GM19240 (cell line): Measurements from ENCODE around the gene RIT2.
"Not testable (repeated sequence)": the region's sequence is repeated elsewhere in the genome, so short reads cannot be mapped to it uniquely, and the experiment has no call there.

ENCODE experiments used
- DNase-seq: peaks from one replicate; pipeline ENCODE4 v3.0.0; 2011; ENCODE audit warnings: low spot score; ENCODE audit not compliant: insufficient read length

Gene RIT2

DNA sequence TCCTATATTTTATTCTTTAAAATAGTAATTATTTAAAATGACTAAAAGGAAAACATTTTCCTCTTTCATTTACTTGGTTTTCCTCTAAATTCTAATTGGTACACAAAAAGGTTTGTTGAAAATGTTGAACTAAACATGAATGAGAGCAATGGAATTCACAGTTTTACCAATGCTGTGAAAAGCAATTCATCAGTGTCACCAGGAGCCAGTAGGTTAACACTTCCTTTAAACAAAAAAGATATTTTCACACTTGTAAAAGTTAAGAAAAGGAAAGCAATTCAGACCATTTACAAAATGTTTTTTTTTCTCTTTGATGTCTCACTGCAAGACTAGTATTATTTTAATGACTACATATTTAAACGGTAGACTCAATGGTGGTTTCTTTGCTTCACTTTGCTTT, 341.6 kb downstream of the RIT2 start:
- no peak for DNase-seq

DNA sequence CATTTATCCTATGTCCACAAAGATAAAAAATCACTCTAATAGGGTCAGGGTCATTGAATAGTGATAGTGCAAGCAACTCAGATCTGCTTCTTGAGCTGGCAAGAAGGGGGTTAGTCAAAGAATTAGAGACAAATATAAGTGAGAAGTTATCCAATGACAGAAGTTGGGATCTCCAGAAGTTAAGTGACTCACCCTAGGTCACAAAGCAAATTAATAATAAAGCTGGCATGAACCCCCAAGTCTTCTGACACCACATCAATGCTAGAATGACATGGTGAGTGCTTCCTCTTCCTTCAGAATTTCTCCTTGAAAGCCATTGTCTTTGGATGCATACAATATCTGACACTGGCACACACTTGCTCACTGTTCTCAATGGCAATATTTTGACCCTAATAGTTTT, 343.5 kb downstream of the RIT2 start:
- no peak for DNase-seq

- DNase-seq, result no peak
These were observed 350.2 kb downstream of the RIT2 start for GRCh38 chr18:42765302-42765701.

DNA sequence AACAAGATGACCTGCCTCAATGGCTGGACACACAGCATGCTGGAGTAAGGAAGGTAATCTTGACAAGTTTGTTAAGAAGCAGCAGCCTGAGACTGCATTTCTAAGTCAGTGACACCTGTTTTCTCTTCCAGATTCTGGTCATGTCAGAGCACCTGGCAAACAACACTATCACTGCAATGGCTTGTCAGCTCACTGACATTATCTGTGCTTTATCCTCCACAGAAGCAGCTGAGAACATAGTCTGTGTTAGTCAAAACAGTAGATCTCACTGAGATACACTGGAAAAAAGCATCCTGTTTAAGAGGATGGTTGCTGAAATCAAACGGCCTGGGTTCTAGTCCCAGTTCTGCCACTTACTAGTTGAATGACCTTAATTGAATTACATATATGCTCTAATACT, 355.2 kb downstream of the RIT2 start:
- no peak for DNase-seq

- no peak for DNase-seq
These were observed 356.6 kb downstream of the RIT2 start for GRCh38 chr18:42758852-42759251.

DNA sequence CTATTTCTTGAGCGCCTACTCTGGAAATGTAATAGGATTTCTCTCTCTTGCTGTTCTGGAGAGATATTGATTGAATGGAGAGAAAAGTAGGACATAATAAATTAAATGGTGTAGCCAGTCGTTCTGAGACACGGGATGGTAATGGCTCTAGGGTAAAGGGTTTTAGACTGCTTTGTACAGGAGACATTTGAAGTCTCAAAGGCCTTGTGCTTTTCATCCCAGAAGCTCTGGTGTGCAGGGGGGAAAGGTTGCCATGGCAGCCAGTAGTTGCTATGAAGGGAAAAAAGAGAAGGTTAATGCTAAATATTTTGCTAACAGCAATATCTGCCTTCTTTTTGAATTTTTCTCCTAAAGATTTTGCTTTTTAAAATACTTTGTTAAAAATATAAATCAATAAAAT, 359.3 kb downstream of the RIT2 start:
- no peak for DNase-seq

GRCh38 chr18:42752916-42753315, 362.6 kb downstream of the RIT2 start:
- no peak for DNase-seq

GRCh38 chr18:42746794-42747193, 368.7 kb downstream of the RIT2 start:
- no peak for DNase-seq

GRCh38 chr18:42745931-42746330, 369.6 kb downstream of the RIT2 start:
- no peak for DNase-seq

GRCh38 chr18:42745171-42745570, 370.3 kb downstream of the RIT2 start:
- DNase-seq, result no peak

GRCh38 chr18:42743373-42744138, 371.9 kb downstream of the RIT2 start:
- no peak for DNase-seq

GRCh38 chr18:42742969-42743368, 372.5 kb downstream of the RIT2 start:
- DNase-seq, result no peak

GRCh38 chr18:42742474-42742873, 373.0 kb downstream of the RIT2 start:
- no peak for DNase-seq

DNA sequence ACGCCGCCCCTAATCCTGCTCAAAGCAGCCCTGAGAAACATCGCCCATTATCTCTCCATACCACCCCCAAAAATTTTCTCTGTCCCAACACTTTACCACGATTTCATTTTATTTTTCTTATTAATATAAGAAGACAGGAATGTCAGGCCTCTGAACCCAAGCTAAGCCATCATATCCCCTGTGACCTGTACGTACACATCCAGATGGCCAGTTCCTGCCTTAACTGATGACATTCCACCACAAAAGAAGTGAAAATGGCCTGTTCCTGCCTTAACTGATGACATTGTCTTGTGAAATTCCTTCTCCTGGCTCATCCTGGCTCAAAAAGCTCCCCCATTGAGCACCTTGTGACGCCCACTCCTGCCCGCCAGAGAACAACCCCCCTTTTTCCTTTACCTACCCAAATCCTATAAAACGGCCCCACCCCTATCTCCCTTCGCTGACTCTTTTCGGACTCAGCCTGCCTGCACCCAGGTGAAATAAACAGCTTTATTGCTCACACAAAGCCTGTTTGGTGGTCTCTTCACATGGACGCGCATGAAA, 373.6 kb downstream of the RIT2 start:
- not testable (repeated sequence) for DNase-seq

GRCh38 chr18:42741299-42741698, 374.2 kb downstream of the RIT2 start:
- DNase-seq, result not testable (repeated sequence)

GRCh38 chr18:42736074-42736473, 379.4 kb downstream of the RIT2 start:
- no peak for DNase-seq

- no peak for DNase-seq
These were observed 381.0 kb downstream of the RIT2 start for GRCh38 chr18:42734520-42734919.

DNA sequence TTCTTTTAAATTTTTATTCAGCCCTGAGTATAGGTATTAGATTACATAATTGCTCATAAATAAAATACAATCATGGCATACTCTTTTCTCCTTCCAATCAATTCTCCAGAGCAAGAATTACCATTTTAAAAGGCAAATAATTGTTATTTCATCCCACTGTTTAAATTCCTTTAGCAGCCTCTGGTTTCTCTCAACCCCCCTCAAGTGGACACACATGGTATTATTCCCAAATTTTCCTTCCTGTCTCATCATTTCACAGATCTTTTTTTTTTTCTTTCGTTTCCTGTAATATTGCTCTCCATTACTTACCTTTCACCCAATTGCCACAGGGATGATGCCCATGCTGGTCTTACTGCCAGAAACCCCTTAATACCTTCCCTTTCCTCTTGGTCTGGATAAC, 385.2 kb downstream of the RIT2 start:
- DNase-seq, result no peak

GRCh38 chr18:42719221-42719620, 396.3 kb downstream of the RIT2 start:
- DNase-seq, result no peak

GRCh38 chr18:42712065-42712464, 403.4 kb downstream of the RIT2 start:
- DNase-seq, result no peak

GRCh38 chr18:42707080-42707479, 408.4 kb downstream of the RIT2 start:
- DNase-seq, result no peak

GRCh38 chr18:42706618-42707017, 408.9 kb downstream of the RIT2 start:
- no peak for DNase-seq

GRCh38 chr18:42706029-42706608, 409.4 kb downstream of the RIT2 start:
- DNase-seq, result no peak
